Measurements from ENCODE around the gene S1PR1. TPM values are rescaled to one million over a fixed set of nuclear protein-coding genes. Genes with fewer than 3 reads are reported as not detected.

S1PR1 gene
- total RNA-seq, 1 donor from 2014 or later, result 8.7 TPM

DNA sequence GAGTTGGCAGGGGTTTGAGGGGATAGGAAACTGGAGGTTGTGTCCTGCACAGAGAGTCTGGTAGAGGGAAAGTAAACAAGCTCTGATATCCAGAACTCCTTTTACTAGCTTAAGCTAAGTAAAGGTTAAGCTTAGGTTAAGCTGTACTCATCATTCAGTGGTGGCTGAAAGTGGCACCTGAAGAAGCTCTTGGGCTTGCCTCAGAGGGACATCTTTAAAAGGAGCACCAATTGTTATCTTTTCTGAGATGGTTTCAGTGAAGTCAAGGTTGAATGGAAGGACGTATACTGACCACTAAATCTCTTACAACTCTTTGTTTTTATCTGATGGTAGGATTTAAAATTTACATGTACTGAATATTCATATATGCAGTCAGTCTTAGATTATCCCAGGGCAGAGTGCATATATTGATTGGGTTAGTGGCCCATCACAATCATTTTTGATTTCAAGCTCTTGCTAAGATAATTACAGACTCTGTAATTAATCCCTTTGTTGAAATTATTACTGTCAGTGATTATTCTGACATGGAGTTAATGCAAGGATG, 43.3 kb downstream of the S1PR1 start:
- Mint-ChIP-seq H3K36me3 (no peaks in the 10 kb centered on the region), H3K4me1 (peaks cover 20% of the 10 kb centered on the region), H3K27ac (no peak overlapping the region), H3K4me3 (no peak overlapping the region), H3K27me3 (ENCODE audit: insufficient read depth, low read depth) (peaks cover 7% of the 10 kb centered on the region), H3K9me3 (no peaks in the 10 kb centered on the region)
- H3K27me3 ChIP-seq, result no peaks in the 10 kb centered on the region
- no peak overlapping the region for H3K4me2 ChIP-seq
- H4K20me1 ChIP-seq (ENCODE audit: low read depth), result no peaks in the 10 kb centered on the region
- no peaks in the 10 kb centered on the region for H3K36me3 ChIP-seq
- no peaks in the 10 kb centered on the region for H3K9me3 ChIP-seq (ENCODE audit: low read depth)
- DNase-seq (ENCODE audit: low spot score), result no peak
- no peak overlapping the region for H3K9ac ChIP-seq
- no peak overlapping the region for H2AFZ ChIP-seq (replicated peaks)
- H3K4me3 ChIP-seq, result no peak overlapping the region
- H3F3A ChIP-seq (ENCODE audit: low read depth), result peaks cover 19% of the 10 kb centered on the region
- no peak overlapping the region for H3K27ac ChIP-seq
- no peaks in the 10 kb centered on the region for H3K79me2 ChIP-seq (ENCODE audit: low read depth)
- TF ChIP-seq, protein P1, sequence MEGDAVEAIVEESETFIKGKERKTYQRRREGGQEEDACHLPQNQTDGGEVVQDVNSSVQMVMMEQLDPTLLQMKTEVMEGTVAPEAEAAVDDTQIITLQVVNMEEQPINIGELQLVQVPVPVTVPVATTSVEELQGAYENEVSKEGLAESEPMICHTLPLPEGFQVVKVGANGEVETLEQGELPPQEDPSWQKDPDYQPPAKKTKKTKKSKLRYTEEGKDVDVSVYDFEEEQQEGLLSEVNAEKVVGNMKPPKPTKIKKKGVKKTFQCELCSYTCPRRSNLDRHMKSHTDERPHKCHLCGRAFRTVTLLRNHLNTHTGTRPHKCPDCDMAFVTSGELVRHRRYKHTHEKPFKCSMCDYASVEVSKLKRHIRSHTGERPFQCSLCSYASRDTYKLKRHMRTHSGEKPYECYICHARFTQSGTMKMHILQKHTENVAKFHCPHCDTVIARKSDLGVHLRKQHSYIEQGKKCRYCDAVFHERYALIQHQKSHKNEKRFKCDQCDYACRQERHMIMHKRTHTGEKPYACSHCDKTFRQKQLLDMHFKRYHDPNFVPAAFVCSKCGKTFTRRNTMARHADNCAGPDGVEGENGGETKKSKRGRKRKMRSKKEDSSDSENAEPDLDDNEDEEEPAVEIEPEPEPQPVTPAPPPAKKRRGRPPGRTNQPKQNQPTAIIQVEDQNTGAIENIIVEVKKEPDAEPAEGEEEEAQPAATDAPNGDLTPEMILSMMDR (IDR thresholded peaks at IDR 0.05), result no peak
- TF ChIP-seq EZH2phosphoT487 (IDR thresholded peaks at IDR 0.05) (no peak), EZH2 (IDR thresholded peaks at IDR 0.05) (no peak)
- H3K4me1 ChIP-seq, result peaks cover 21% of the 10 kb centered on the region

DNA sequence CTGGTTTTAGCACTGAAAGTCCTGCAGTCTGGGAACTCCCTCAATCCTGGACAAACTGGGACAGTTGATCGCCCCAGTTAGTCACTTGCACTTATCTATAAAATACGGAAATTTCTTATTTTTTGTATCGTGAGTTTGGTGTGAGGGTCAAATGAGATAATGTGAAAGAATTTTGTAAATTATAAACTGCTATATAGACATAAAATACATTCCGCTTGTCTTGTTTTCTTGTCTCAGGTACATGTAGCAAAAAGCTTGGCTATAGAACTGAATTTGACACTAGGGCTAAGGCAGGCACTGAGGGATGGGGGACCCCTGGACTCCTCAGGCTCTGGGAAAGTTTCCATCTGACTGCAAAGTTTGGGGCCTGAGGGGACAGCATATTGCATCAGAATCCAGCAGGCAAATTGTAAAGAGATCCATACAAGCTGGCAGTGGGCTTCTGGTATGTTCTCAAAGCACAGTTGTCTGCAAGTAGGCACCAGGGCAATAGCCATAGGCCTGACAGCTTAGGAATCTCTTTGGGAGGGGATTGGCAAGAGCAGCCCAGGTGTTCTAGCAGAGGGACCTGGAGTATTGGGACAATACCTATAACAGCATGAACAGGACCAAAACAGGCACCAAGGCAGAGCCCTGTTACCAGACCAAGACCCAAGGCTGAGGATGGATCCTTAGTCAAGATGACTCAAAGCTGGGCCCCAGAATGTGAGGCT, 44.3 kb downstream of the S1PR1 start:
- H3K4me1 ChIP-seq, result peaks cover 26% of the 10 kb centered on the region
- no peak overlapping the region for H2AFZ ChIP-seq (replicated peaks)
- no peak overlapping the region for H3K4me2 ChIP-seq
- no peak for TF ChIP-seq EZH2 (IDR thresholded peaks at IDR 0.05)
- TF ChIP-seq EZH2phosphoT487 (IDR thresholded peaks at IDR 0.05), result no peak
- TF ChIP-seq, protein P1 (IDR thresholded peaks at IDR 0.05), result no peak
- no peaks in the 10 kb centered on the region for H3K9me3 ChIP-seq (ENCODE audit: low read depth)
- no peak overlapping the region for H3K27ac Mint-ChIP-seq
- no peaks in the 10 kb centered on the region for H3K36me3 Mint-ChIP-seq
- no peaks in the 10 kb centered on the region for H3K9me3 Mint-ChIP-seq
- no peak overlapping the region for H3K9ac ChIP-seq
- H3F3A ChIP-seq (ENCODE audit: low read depth), result peaks cover 19% of the 10 kb centered on the region
- no peaks in the 10 kb centered on the region for H3K27me3 ChIP-seq
- H3K36me3 ChIP-seq, result peaks cover 5% of the 10 kb centered on the region
- no peak overlapping the region for H3K4me3 Mint-ChIP-seq
- H3K4me3 ChIP-seq, result no peak overlapping the region
- DNase-seq (ENCODE audit: low spot score), result no peak
- peaks cover 7% of the 10 kb centered on the region for H3K27me3 Mint-ChIP-seq (ENCODE audit: insufficient read depth, low read depth)
- H3K4me1 Mint-ChIP-seq, result peaks cover 20% of the 10 kb centered on the region
- H4K20me1 ChIP-seq (ENCODE audit: low read depth), result no peaks in the 10 kb centered on the region
- H3K79me2 ChIP-seq (ENCODE audit: low read depth), result no peaks in the 10 kb centered on the region
- no peak overlapping the region for H3K27ac ChIP-seq

DNA sequence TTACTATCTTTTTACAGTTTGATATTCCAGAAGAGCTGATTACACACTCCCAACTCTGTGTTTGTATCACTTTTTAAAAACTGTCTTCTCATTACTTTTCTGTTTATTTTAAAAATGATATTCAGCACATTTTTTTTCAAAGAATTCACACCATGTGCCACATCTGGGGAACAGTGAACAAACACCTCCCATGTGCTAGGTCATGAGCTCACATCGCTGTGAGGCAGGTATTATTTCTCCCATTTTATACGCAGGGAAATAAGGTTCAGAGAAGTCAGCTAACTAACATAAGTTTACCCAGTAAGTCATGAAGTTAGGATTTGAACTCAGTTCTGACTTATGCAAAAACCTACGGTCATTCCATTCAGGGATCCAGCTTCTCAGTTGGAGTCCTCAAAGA, 44.9 kb downstream of the S1PR1 start:
- H3K36me3 Mint-ChIP-seq, result no peaks in the 10 kb centered on the region
- no peak for DNase-seq (ENCODE audit: low spot score)
- Histone ChIP-seq H3K27ac (no peak overlapping the region), H2AFZ (replicated peaks) (no peak overlapping the region), H3K79me2 (ENCODE audit: low read depth) (no peaks in the 10 kb centered on the region), H3K4me1 (peaks cover 30% of the 10 kb centered on the region), H3K36me3 (peaks cover 5% of the 10 kb centered on the region), H3F3A (ENCODE audit: low read depth) (peaks cover 25% of the 10 kb centered on the region), H3K9me3 (ENCODE audit: low read depth) (no peaks in the 10 kb centered on the region), H3K27me3 (no peaks in the 10 kb centered on the region), H3K4me3 (no peak overlapping the region), H4K20me1 (ENCODE audit: low read depth) (no peaks in the 10 kb centered on the region), H3K4me2 (no peak overlapping the region), H3K9ac (no peak overlapping the region)
- peaks cover 7% of the 10 kb centered on the region for H3K27me3 Mint-ChIP-seq (ENCODE audit: insufficient read depth, low read depth)
- TF ChIP-seq EZH2phosphoT487 (IDR thresholded peaks at IDR 0.05), result no peak
- TF ChIP-seq, protein P1 (IDR thresholded peaks at IDR 0.05), result no peak
- TF ChIP-seq EZH2 (IDR thresholded peaks at IDR 0.05), result no peak
- H3K4me1 Mint-ChIP-seq, result peaks cover 25% of the 10 kb centered on the region
- H3K27ac Mint-ChIP-seq, result no peak overlapping the region
- H3K9me3 Mint-ChIP-seq, result peaks cover 2% of the 10 kb centered on the region
- H3K4me3 Mint-ChIP-seq, result no peak overlapping the region
